Sigmoid colon (tissue), 7 donors: Measurements from ENCODE around the gene ABCA13. TPM values are rescaled to one million over a fixed set of nuclear protein-coding genes. Genes with fewer than 3 reads are reported as not detected.

Experiments used
- DNase-seq: peaks from one replicate; pipeline ENCODE4 v3.0.0-alpha.2; 2019
- H3K27ac ChIP-seq, 4 donors: fragments of 200-600 bp; sonication (generic); one replicate each; pipeline ENCODE4 v1.5.1; 2016 to 2019; ENCODE audit warnings: mild to moderate bottlenecking in 1 of 4
- H3K27me3 ChIP-seq, 3 donors: fragments of 200-600 bp; sonication (generic); one replicate each; pipeline ENCODE4 v1.5.1; 2019; ENCODE audit warnings: mild to moderate bottlenecking in 1 of 3
- H3K36me3 ChIP-seq, 4 donors: fragments of 200-600 bp; sonication (generic); one replicate each; pipeline ENCODE4 v1.5.1; 2016 to 2019
- H3K4me1 ChIP-seq, 4 donors: fragments of 200-600 bp; sonication (generic); one replicate each; pipeline ENCODE4 v1.5.1; 2017 to 2019
- H3K4me3 ChIP-seq, 4 donors: fragments of 200-600 bp; sonication (generic); one replicate each; pipeline ENCODE4 v1.5.1; 2017 to 2019; ENCODE audit warnings: mild to moderate bottlenecking in 2 of 4, moderate library complexity in 1 of 4
- H3K9me3 ChIP-seq, 4 donors: fragments of 200-600 bp in 3 of 4; sonication (generic) in 3 of 4; one replicate each; pipeline versions ENCODE4 v1.5.1 to v1.6.1; 2013 to 2019
- CTCF ChIP-seq, 4 experiments: fragments of 450-650 bp in 3 of 4; fragments of 200-600 bp in 1 of 4; IDR thresholded peaks; one replicate each; pipeline ENCODE4 v1.5.1; 2016 to 2019; ENCODE audit warnings: antibody characterized with exemption in 4 of 4, mild to moderate bottlenecking in 3 of 4, moderate library complexity in 2 of 4
- EP300 ChIP-seq, 4 donors: sonication (generic); formaldehyde crosslinking; IDR thresholded peaks; one replicate each; pipeline ENCODE4 v1.6.1; 2017; ENCODE audit warnings: antibody characterized with exemption in 4 of 4
- POLR2A ChIP-seq, 2 donors: fragments of 450-650 bp; IDR thresholded peaks; one replicate each; pipeline ENCODE4 v1.6.1; 2016; ENCODE audit warnings: antibody characterized with exemption in 2 of 2, mild to moderate bottlenecking in 2 of 2, moderate library complexity in 2 of 2
- POLR2AphosphoS5 ChIP-seq, 4 donors: sonication (generic); formaldehyde crosslinking; IDR thresholded peaks; one replicate each; pipeline ENCODE4 v1.6.1; 2017; ENCODE audit warnings: antibody characterized with exemption in 4 of 4
- WGBS, 2 donors: extraction: QIAGEN DNeasy Blood & Tissue Kit; methylation state at CpG; one replicate each; pipeline ENCODE4 v1.1.7; 2013; 5-methylcytosine and 5-hydroxymethylcytosine counted together
- intact Hi-C: fragments of 100-400 bp; cut with DNase I; formaldehyde crosslinking; loops from one replicate; pipeline ENCODE4 v1.15.1; 2023
- polyA plus RNA-seq, 3 donors: library from polyadenylated mRNA; stranded (reverse); fragments of 200-250 nt; gene quantifications; one replicate each; pipeline ENCODE4 v1.2.3, GENCODE V29; 2013
- total RNA-seq, 4 donors: library from RNA; depleted of rRNA; stranded (reverse); fragments of >200 nt; gene quantifications; one replicate each; pipeline ENCODE4 v1.1.0, GENCODE V29; 2016
- donor health status: healthy with polysubstance abuse.
- donor health status: Bipolar disorder and iron deficiency.
- donor health status: healthy.

ABCA13 gene
- total and polyA plus RNA-seq, 7 donors: under 0.01 to 0.71 (median 0.14) TPM; not detected in 2

GRCh38 chr7:48279420-48279819, 108.2 kb downstream of the ABCA13 start:
- TF ChIP-seq CTCF (IDR thresholded peaks at IDR 0.05): no peak
- TF ChIP-seq EP300 (IDR thresholded peaks at IDR 0.05): no peak
- TF ChIP-seq POLR2AphosphoS5 (IDR thresholded peaks at IDR 0.05): no peak
- no peak for TF ChIP-seq POLR2A (IDR thresholded peaks at IDR 0.05)
- no peak overlapping the region for H3K27ac ChIP-seq
- H3K27me3 ChIP-seq: no peaks in the 10 kb centered on the region
- no peaks in the 10 kb centered on the region for H3K4me1 ChIP-seq
- H3K9me3 ChIP-seq: no peaks in the 10 kb centered on the region
- no peaks in the 10 kb centered on the region for H3K36me3 ChIP-seq
- H3K4me3 ChIP-seq: no peak overlapping the region
- DNase-seq: no peak
- intact Hi-C loops: no loop called here
- 88 to 89% methylated on average over 1 of the region's 1 CpG for WGBS, 2 donors

- no peaks in the 10 kb centered on the region for H3K27me3 ChIP-seq
- H3K9me3 ChIP-seq: no peaks in the 10 kb centered on the region
- no peak for DNase-seq
- no peaks in the 10 kb centered on the region for H3K4me1 ChIP-seq
- no peak overlapping the region for H3K4me3 ChIP-seq
- intact Hi-C loops: no loop called here
- no peak overlapping the region for H3K27ac ChIP-seq
- TF ChIP-seq EP300 (IDR thresholded peaks at IDR 0.05) (no peak), POLR2AphosphoS5 (IDR thresholded peaks at IDR 0.05) (no peak), CTCF (IDR thresholded peaks at IDR 0.05) (no peak), POLR2A (IDR thresholded peaks at IDR 0.05) (no peak)
- WGBS, 2 donors: 35 to 71% methylated on average over 2 of the region's 2 CpGs
- no peaks in the 10 kb centered on the region for H3K36me3 ChIP-seq
These were observed 108.8 kb downstream of the ABCA13 start for GRCh38 chr7:48280100-48280499.

GRCh38 chr7:48285373-48285772, 114.1 kb downstream of the ABCA13 start:
- intact Hi-C loops: no loop called here
- TF ChIP-seq POLR2AphosphoS5 (IDR thresholded peaks at IDR 0.05) (no peak), POLR2A (IDR thresholded peaks at IDR 0.05) (no peak), EP300 (IDR thresholded peaks at IDR 0.05) (no peak), CTCF (IDR thresholded peaks at IDR 0.05) (no peak)
- no peak overlapping the region for H3K27ac ChIP-seq
- 37 to 65% methylated on average over 6 of the region's 6 CpGs for WGBS, 2 donors
- H3K4me1 ChIP-seq: no peaks in the 10 kb centered on the region
- no peaks in the 10 kb centered on the region for H3K27me3 ChIP-seq
- no peaks in the 10 kb centered on the region for H3K9me3 ChIP-seq
- H3K4me3 ChIP-seq: no peak overlapping the region
- no peaks in the 10 kb centered on the region for H3K36me3 ChIP-seq
- no peak for DNase-seq

- TF ChIP-seq POLR2A (IDR thresholded peaks at IDR 0.05) (no peak), EP300 (IDR thresholded peaks at IDR 0.05) (no peak), CTCF (IDR thresholded peaks at IDR 0.05) (no peak), POLR2AphosphoS5 (IDR thresholded peaks at IDR 0.05) (no peak)
- Histone ChIP-seq H3K27ac (no peak overlapping the region), H3K4me1 (no peaks in the 10 kb centered on the region), H3K4me3 (no peak overlapping the region), H3K36me3 (no peaks in the 10 kb centered on the region), H3K27me3 (no peaks in the 10 kb centered on the region), H3K9me3 (no peaks in the 10 kb centered on the region)
- intact Hi-C loops: no loop called here
- no peak for DNase-seq
- 58 to 87% methylated on average over 5 of the region's 5 CpGs for WGBS, 2 donors
These were observed 115.6 kb downstream of the ABCA13 start for GRCh38 chr7:48286836-48287235.

- no peak for TF ChIP-seq EP300 (IDR thresholded peaks at IDR 0.05)
- TF ChIP-seq CTCF (IDR thresholded peaks at IDR 0.05): no peak
- TF ChIP-seq POLR2AphosphoS5 (IDR thresholded peaks at IDR 0.05): no peak
- TF ChIP-seq POLR2A (IDR thresholded peaks at IDR 0.05): no peak
- no peaks in the 10 kb centered on the region for H3K4me1 ChIP-seq
- intact Hi-C loops: no loop called here
- no peaks in the 10 kb centered on the region for H3K36me3 ChIP-seq
- no peaks in the 10 kb centered on the region for H3K27me3 ChIP-seq
- no peak for DNase-seq
- H3K9me3 ChIP-seq: no peaks in the 10 kb centered on the region
- no peak overlapping the region for H3K27ac ChIP-seq
- H3K4me3 ChIP-seq: no peak overlapping the region
- 71 to 91% methylated on average over 1 of the region's 1 CpG for WGBS, 2 donors
These were observed 118.4 kb downstream of the ABCA13 start for GRCh38 chr7:48289656-48290055.
